Neural cell (in vitro differentiated cells): ENCODE measurements around the gene KIF4A. TPM values are rescaled to one million over a fixed set of nuclear protein-coding genes. Genes with fewer than 3 reads are reported as not detected.

ENCODE experiments used
- H2AFZ ChIP-seq: fragments of 200-600, 300-800 bp; sonication (generic), shearing (Covaris generic); 2 replicates; pipeline ENCODE4 v1.6.0; 2014; ENCODE audit warnings: low read depth, mild to moderate bottlenecking, antibody characterized with exemption, low read length, moderate library complexity
- H3F3A ChIP-seq: fragments of 200-600 bp; shearing (Covaris generic); 2 replicates; pipeline ENCODE4 v1.6.1; 2016; ENCODE audit warnings: mild to moderate bottlenecking, moderate library complexity, mixed read lengths, antibody characterized with exemption, low read length; ENCODE audit not compliant: insufficient read depth, poor library complexity, severe bottlenecking
- H3K27ac ChIP-seq: fragments of 200-600, 300-800 bp; sonication (generic), shearing (Covaris generic); 2 replicates; pipeline ENCODE4 v1.5.1; 2014; ENCODE audit warnings: mild to moderate bottlenecking, low read length, moderate library complexity
- H3K27me3 ChIP-seq: fragments of 300-800, 200-600 bp; sonication (generic), shearing (Covaris generic); 2 replicates; pipeline ENCODE4 v1.6.0; 2014; ENCODE audit warnings: mild to moderate bottlenecking, low read depth, low read length, moderate library complexity; ENCODE audit not compliant: insufficient read depth
- H3K36me3 ChIP-seq: fragments of 300-800, 200-600 bp; sonication (generic), shearing (Covaris generic); 2 replicates; pipeline ENCODE4 v1.5.1; 2014; ENCODE audit warnings: mild to moderate bottlenecking, antibody characterized with exemption, low read length, moderate library complexity; ENCODE audit not compliant: insufficient read depth
- H3K4me2 ChIP-seq: fragments of 300-800, 200-600 bp; sonication (generic), shearing (Covaris generic); 2 replicates; pipeline ENCODE4 v1.6.0; 2014; ENCODE audit warnings: mild to moderate bottlenecking, low read length
- H3K4me3 ChIP-seq: fragments of 300-800, 200-600 bp; sonication (generic), shearing (Covaris generic); 2 replicates; pipeline ENCODE4 v1.5.1; 2014; ENCODE audit warnings: mild to moderate bottlenecking, low read length, moderate library complexity
- H3K79me2 ChIP-seq: fragments of 200-600 bp; shearing (Covaris generic); replicated peaks from 2 replicates; pipeline ENCODE4 v1.6.0; 2014; ENCODE audit warnings: mild to moderate bottlenecking, low read length, moderate library complexity; ENCODE audit not compliant: insufficient read depth
- H3K9ac ChIP-seq: fragments of 300-800, 200-600 bp; sonication (generic), shearing (Covaris generic); 2 replicates; pipeline ENCODE4 v1.6.1; 2016; ENCODE audit warnings: mild to moderate bottlenecking, low read length, mixed read lengths
- H3K9me2 ChIP-seq: fragments of 200-600 bp; shearing (Covaris generic); 2 replicates; pipeline ENCODE4 v1.6.1; 2016; ENCODE audit warnings: mild to moderate bottlenecking, low read length, mixed read lengths; ENCODE audit not compliant: insufficient read depth
- H3K9me3 ChIP-seq: fragments of 200-600, 300-800 bp; sonication (generic), shearing (Covaris generic); 2 replicates; pipeline ENCODE4 v1.6.1; 2016; ENCODE audit warnings: mild to moderate bottlenecking, mixed run types, low read length, moderate library complexity, mixed read lengths
- H4K20me1 ChIP-seq: fragments of 200-600 bp; shearing (Covaris generic); 2 replicates; pipeline ENCODE4 v1.6.1; 2016; ENCODE audit warnings: mild to moderate bottlenecking, mixed run types; ENCODE audit not compliant: insufficient read depth
- EP300 ChIP-seq: fragments of 450-650 bp; conservative IDR thresholded peaks from 2 replicates; pipeline ENCODE4 v1.6.1; 2014; ENCODE audit warnings: antibody characterized with exemption, mild to moderate bottlenecking, moderate library complexity; ENCODE audit not compliant: poor library complexity, severe bottlenecking
- EZH2 ChIP-seq: fragments of 200-600, 300-800 bp; shearing (Covaris generic), sonication (generic); IDR thresholded peaks from 2 replicates; pipeline ENCODE4 v1.6.1; 2014; ENCODE audit warnings: antibody characterized with exemption, low read length, borderline replicate concordance, mild to moderate bottlenecking; ENCODE audit not compliant: insufficient read depth, poor library complexity, severe bottlenecking
- MXI1 ChIP-seq: fragments of 450-650 bp; conservative IDR thresholded peaks from 2 replicates; pipeline ENCODE4 v1.6.1; 2014; ENCODE audit warnings: antibody characterized with exemption, mild to moderate bottlenecking; ENCODE audit not compliant: poor library complexity, severe bottlenecking
- POLR2AphosphoS5 ChIP-seq: IDR thresholded peaks from 2 replicates; pipeline ENCODE4 v1.6.1; 2012
- RAD21 ChIP-seq: fragments of 450-650 bp; conservative IDR thresholded peaks from 2 replicates; pipeline ENCODE4 v1.6.1; 2014; ENCODE audit warnings: antibody characterized with exemption, mild to moderate bottlenecking, moderate library complexity
- SMC3 ChIP-seq: fragments of 450-650 bp; conservative IDR thresholded peaks from 2 replicates; pipeline ENCODE4 v1.6.1; 2014; ENCODE audit warnings: antibody characterized with exemption, mild to moderate bottlenecking, moderate library complexity; ENCODE audit not compliant: poor library complexity
- TAF1 ChIP-seq: IDR thresholded peaks from 2 replicates; pipeline ENCODE4 v1.6.1; 2012; ENCODE audit warnings: low read depth
- polyA plus RNA-seq: library from polyadenylated mRNA; depleted of rRNA; stranded (reverse); fragments of >200 nt; gene quantifications from 2 replicates; pipeline ENCODE4 v1.2.3, GENCODE V29; 2014
- TF ChIP-seq, protein P1 (sequence below): fragments of 450-650 bp; IDR thresholded peaks from 2 replicates; pipeline ENCODE4 v1.5.1; 2014; ENCODE audit warnings: antibody characterized with exemption, mild to moderate bottlenecking, moderate library complexity; ENCODE audit not compliant: poor library complexity, severe bottlenecking
- TF ChIP-seq, protein P2 (sequence below): IDR thresholded peaks from 2 replicates; pipeline ENCODE4 v1.6.1; 2012; ENCODE audit warnings: borderline replicate concordance

The KIF4A gene
- polyA plus RNA-seq, 1 donor from 2014 or later = 1.1 TPM

DNA sequence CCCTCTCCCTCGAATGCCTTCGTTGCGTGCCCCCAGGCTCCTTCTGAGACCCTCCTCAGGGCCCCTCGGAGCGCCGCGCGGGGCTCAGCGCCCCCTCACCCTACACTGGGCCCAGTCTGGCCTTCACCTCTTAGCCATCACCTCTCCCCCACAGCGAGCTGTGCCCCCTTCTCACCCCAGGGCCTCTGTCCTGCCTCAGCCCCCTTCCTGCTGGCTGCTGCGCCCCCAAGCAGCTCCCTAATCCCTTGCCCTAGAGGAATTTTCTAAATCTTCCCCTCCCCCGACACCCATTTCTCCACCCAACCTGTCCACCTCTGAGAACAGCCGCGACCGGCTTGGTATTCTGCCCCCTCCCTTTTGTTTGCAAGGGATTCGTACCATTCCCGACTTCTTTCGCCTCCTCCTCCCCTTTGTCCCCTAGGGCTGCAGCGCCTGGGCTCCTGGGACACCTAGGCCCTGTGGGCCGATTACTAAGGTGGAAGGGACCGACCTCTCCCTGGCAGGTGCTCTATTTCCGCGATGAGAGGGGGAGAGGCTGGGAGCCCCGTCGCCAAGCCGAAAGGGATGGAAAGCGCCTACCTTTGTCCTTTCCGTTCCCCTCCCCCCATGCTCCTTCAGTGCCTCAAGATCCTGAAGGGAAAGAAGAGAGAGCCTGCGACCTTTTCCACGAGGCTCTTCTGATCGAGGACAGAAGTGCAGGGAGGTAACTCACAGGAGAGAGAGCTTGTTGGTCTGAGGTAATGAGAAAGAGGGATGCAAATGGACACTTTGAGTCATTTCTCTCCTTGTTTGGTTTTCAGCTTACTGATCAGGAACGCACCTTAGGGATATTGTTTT, 165.7 kb downstream of the KIF4A start:
- Histone ChIP-seq H3K27me3 (no peaks in the 10 kb centered on the region), H3K4me3 (peak overlapping the region; percentile 62), H2AFZ (no peak overlapping the region), H3K9me2 (no peaks in the 10 kb centered on the region), H4K20me1 (no peaks in the 10 kb centered on the region), H3K79me2 (peaks cover 23% of the 10 kb centered on the region), H3K9me3 (no peaks in the 10 kb centered on the region), H3K9ac (peak overlapping the region; percentile 75), H3K36me3 (no peaks in the 10 kb centered on the region), H3F3A (no peaks in the 10 kb centered on the region), H3K27ac (peak overlapping the region; percentile 70), H3K4me2 (peak overlapping the region; percentile 35)
- TF ChIP-seq TAF1 (no peak), EZH2 (no peak), SMC3 (no peak), MXI1 (no peak), RAD21 (no peak), POLR2AphosphoS5 (no peak), EP300 (no peak)
- TF ChIP-seq, protein P1, sequence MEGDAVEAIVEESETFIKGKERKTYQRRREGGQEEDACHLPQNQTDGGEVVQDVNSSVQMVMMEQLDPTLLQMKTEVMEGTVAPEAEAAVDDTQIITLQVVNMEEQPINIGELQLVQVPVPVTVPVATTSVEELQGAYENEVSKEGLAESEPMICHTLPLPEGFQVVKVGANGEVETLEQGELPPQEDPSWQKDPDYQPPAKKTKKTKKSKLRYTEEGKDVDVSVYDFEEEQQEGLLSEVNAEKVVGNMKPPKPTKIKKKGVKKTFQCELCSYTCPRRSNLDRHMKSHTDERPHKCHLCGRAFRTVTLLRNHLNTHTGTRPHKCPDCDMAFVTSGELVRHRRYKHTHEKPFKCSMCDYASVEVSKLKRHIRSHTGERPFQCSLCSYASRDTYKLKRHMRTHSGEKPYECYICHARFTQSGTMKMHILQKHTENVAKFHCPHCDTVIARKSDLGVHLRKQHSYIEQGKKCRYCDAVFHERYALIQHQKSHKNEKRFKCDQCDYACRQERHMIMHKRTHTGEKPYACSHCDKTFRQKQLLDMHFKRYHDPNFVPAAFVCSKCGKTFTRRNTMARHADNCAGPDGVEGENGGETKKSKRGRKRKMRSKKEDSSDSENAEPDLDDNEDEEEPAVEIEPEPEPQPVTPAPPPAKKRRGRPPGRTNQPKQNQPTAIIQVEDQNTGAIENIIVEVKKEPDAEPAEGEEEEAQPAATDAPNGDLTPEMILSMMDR = no peak
- TF ChIP-seq, protein P2, sequence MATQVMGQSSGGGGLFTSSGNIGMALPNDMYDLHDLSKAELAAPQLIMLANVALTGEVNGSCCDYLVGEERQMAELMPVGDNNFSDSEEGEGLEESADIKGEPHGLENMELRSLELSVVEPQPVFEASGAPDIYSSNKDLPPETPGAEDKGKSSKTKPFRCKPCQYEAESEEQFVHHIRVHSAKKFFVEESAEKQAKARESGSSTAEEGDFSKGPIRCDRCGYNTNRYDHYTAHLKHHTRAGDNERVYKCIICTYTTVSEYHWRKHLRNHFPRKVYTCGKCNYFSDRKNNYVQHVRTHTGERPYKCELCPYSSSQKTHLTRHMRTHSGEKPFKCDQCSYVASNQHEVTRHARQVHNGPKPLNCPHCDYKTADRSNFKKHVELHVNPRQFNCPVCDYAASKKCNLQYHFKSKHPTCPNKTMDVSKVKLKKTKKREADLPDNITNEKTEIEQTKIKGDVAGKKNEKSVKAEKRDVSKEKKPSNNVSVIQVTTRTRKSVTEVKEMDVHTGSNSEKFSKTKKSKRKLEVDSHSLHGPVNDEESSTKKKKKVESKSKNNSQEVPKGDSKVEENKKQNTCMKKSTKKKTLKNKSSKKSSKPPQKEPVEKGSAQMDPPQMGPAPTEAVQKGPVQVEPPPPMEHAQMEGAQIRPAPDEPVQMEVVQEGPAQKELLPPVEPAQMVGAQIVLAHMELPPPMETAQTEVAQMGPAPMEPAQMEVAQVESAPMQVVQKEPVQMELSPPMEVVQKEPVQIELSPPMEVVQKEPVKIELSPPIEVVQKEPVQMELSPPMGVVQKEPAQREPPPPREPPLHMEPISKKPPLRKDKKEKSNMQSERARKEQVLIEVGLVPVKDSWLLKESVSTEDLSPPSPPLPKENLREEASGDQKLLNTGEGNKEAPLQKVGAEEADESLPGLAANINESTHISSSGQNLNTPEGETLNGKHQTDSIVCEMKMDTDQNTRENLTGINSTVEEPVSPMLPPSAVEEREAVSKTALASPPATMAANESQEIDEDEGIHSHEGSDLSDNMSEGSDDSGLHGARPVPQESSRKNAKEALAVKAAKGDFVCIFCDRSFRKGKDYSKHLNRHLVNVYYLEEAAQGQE = no peak

DNA sequence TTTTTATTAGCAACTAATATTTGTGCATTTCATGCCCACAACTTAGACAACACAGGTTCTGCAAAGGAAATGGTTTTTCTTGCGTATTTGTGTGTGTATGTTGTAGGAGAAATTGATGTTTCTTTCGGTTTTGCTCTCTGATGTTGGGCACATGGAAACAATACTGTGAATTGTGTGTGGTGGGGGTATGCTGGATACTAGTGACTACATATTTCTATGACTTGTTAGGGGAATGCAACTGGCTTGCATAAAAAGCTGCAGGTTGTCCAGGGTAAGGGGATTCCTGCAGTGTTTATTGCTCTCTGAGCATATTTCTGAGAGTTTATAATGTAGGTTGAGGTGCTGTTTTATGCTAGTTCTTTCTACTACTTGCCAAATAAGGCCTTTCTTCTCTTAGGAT, 166.4 kb downstream of the KIF4A start:
- Histone ChIP-seq H3K36me3 (no peaks in the 10 kb centered on the region), H3K4me2 (peak overlapping the region; percentile 35), H3K79me2 (peaks cover 23% of the 10 kb centered on the region), H3K4me3 (peak overlapping the region; percentile 62), H3F3A (no peaks in the 10 kb centered on the region), H2AFZ (no peak overlapping the region), H3K9ac (peak overlapping the region; percentile 75), H3K9me2 (no peaks in the 10 kb centered on the region), H3K9me3 (no peaks in the 10 kb centered on the region), H3K27ac (peak overlapping the region; percentile 70), H3K27me3 (no peaks in the 10 kb centered on the region), H4K20me1 (no peaks in the 10 kb centered on the region)
- TF ChIP-seq POLR2AphosphoS5 (no peak), RAD21 (no peak), MXI1 (no peak), TAF1 (no peak)
- TF ChIP-seq, protein P1 = no peak
- TF ChIP-seq, protein P2 = no peak
